Left lung (tissue), 10 donors: ENCODE measurements around the gene SLIT3. TPM values are rescaled to one million over a fixed set of nuclear protein-coding genes. Genes with fewer than 3 reads are reported as not detected.
A peak's percentile ranks its signal among the peaks of the same experiment; 100 is the strongest.

ENCODE experiments used
- ATAC-seq: fragments of 200-7000 bp; cut with Tn5 transposase; one replicate; pipeline ENCODE4 v1.9.1; 2020; ENCODE audit warnings: moderate library complexity
- DNase-seq, 4 donors: peaks; one replicate each; pipeline ENCODE4 v3.0.0-alpha.2; 2013 to 2020
- H3K27ac ChIP-seq, 2 donors: fragments of 200-600 bp; sonication (generic) in 1 of 2; one replicate each; pipeline versions ENCODE4 v1.5.0 to v1.8.0; 2020 to 2021
- H3K27me3 ChIP-seq, 2 donors: fragments of 200-600 bp; sonication (generic) in 1 of 2; one replicate each; pipeline versions ENCODE4 v1.5.0 to v1.8.0; 2020 to 2021
- H3K36me3 ChIP-seq, 2 donors: fragments of 200-600 bp; sonication (generic) in 1 of 2; one replicate each; pipeline versions ENCODE4 v1.5.0 to v1.8.0; 2020 to 2021
- H3K4me1 ChIP-seq, 2 donors: fragments of 200-600 bp; one replicate each; pipeline ENCODE4 v1.8.0; 2021
- H3K4me3 ChIP-seq, 2 donors: fragments of 200-600 bp; sonication (generic) in 1 of 2; one replicate each; pipeline versions ENCODE4 v1.5.0 to v1.8.0; 2020 to 2021; ENCODE audit warnings: mild to moderate bottlenecking in 1 of 2
- H3K9me3 ChIP-seq, 2 donors: fragments of 200-600 bp; sonication (generic) in 1 of 2; one replicate each; pipeline versions ENCODE4 v1.5.0 to v1.8.0; 2020 to 2021
- CTCF ChIP-seq, 2 donors: fragments of 200-600 bp; sonication (generic) in 1 of 2; IDR thresholded peaks; one replicate each; pipeline versions ENCODE4 v1.5.0 to v1.8.0; 2021; ENCODE audit warnings: antibody characterized with exemption in 2 of 2
- intact Hi-C, 2 donors: fragments of 100-400 bp; cut with DNase I; formaldehyde crosslinking; loops; one replicate each; pipeline versions ENCODE4 v1.11.2 to v1.14.2; 2022
- polyA plus RNA-seq, 6 donors: library from polyadenylated mRNA; unstranded; fragments of 120-200 nt; gene quantifications; one replicate each; pipeline ENCODE4 v1.2.1, GENCODE V29; 2013; ENCODE audit not compliant: insufficient read length in 6 of 6
- total RNA-seq, 2 donors: library from RNA; stranded (reverse); fragmentation: NEBNext Ultra II Directional; extraction: Animal tissue kit (Norgen Biotek cat#: 25700); gene quantifications; one replicate each; pipeline ENCODE4 v1.2.1, GENCODE V29; 2021
- donor health status: DM: no; HTN: yes; CAD: no.
- donor health status: DM: no; HTN: no; CAD: no.

The SLIT3 gene
- total and polyA plus RNA-seq, 8 donors, result 37.6 to 77.1 (median 45.9) TPM

- TF ChIP-seq CTCF (IDR thresholded peaks at IDR 0.05), result no peak
- Histone ChIP-seq H3K27me3 (no peaks in the 10 kb centered on the region), H3K36me3 (no peaks in the 10 kb centered on the region), H3K4me1 (no peaks in the 10 kb centered on the region), H3K9me3 (no peaks in the 10 kb centered on the region), H3K27ac (no peak overlapping the region), H3K4me3 (no peak overlapping the region)
- DNase-seq (peak in 2 of 4 donors; percentile 19 to 38), ATAC-seq (no peak)
- intact Hi-C loops, result no loop called here
These were observed 110.1 kb downstream of the SLIT3 start for GRCh38 chr5:169190849-169191248.

GRCh38 chr5:169185626-169186025 lies 115.3 kb downstream of the SLIT3 start:
- intact Hi-C loops, result no loop called here
- Histone ChIP-seq H3K4me3 (no peak overlapping the region), H3K27ac (no peak overlapping the region), H3K4me1 (no peaks in the 10 kb centered on the region), H3K27me3 (no peaks in the 10 kb centered on the region), H3K9me3 (no peaks in the 10 kb centered on the region), H3K36me3 (no peaks in the 10 kb centered on the region)
- ATAC-seq, result no peak
- TF ChIP-seq CTCF (IDR thresholded peaks at IDR 0.05), result no peak
- no peak for DNase-seq

GRCh38 chr5:169183576-169183975 lies 117.4 kb downstream of the SLIT3 start:
- Histone ChIP-seq H3K4me3 (no peak overlapping the region), H3K27me3 (no peaks in the 10 kb centered on the region), H3K4me1 (no peaks in the 10 kb centered on the region), H3K9me3 (no peaks in the 10 kb centered on the region), H3K27ac (no peak overlapping the region), H3K36me3 (no peaks in the 10 kb centered on the region)
- ATAC-seq (no peak), DNase-seq (no peak)
- TF ChIP-seq CTCF (IDR thresholded peaks at IDR 0.05), result no peak
- intact Hi-C loops, result no loop called here

- Histone ChIP-seq H3K4me3 (no peak overlapping the region), H3K9me3 (no peaks in the 10 kb centered on the region), H3K4me1 (no peaks in the 10 kb centered on the region), H3K27ac (no peak overlapping the region), H3K27me3 (no peaks in the 10 kb centered on the region), H3K36me3 (no peaks in the 10 kb centered on the region)
- DNase-seq (no peak), ATAC-seq (no peak)
- intact Hi-C loops, result no loop called here
- TF ChIP-seq CTCF (IDR thresholded peaks at IDR 0.05), result no peak
These were observed 118.1 kb downstream of the SLIT3 start for GRCh38 chr5:169182797-169183196.

- Histone ChIP-seq H3K4me1 (no peaks in the 10 kb centered on the region), H3K27me3 (no peaks in the 10 kb centered on the region), H3K4me3 (no peak overlapping the region), H3K27ac (no peak overlapping the region), H3K9me3 (no peaks in the 10 kb centered on the region), H3K36me3 (no peaks in the 10 kb centered on the region)
- intact Hi-C loops, result no loop called here
- DNase-seq (no peak), ATAC-seq (no peak)
- TF ChIP-seq CTCF (IDR thresholded peaks at IDR 0.05), result no peak
These were observed 119.1 kb downstream of the SLIT3 start for GRCh38 chr5:169181814-169182213.
